Measurements from ENCODE around the gene GALR1. TPM values are rescaled to one million over a fixed set of nuclear protein-coding genes. Genes with fewer than 3 reads are reported as not detected.

GALR1 gene
- not detected for polyA plus RNA-seq

- no peak within 1 kb of the TSS for H3K27ac Mint-ChIP-seq
- H3K9me3 Mint-ChIP-seq, result peaks cover 3 to 13% (median 5%) of the 10 kb centered on the region in 3 donors
- H3K27me3 Mint-ChIP-seq, result peaks cover 40% of the 10 kb centered on the region
- peak within 1 kb of the TSS in 2 of 4 donors; percentile 28 to 54 for H3K4me3 Mint-ChIP-seq
- peaks cover 1 to 7% (median 3%) of the 10 kb centered on the region in 3 donors for H3K4me1 Mint-ChIP-seq
- no peaks in the 10 kb centered on the region for H3K36me3 Mint-ChIP-seq
Observed at GRCh38 chr18:77249569-77250500, at the start of gene GALR1. GALR1 (plus strand) TSS chr18:77249848; CDS start chr18:77250549, 701 bp downstream.

GRCh38 chr18:77201506-77201905, 48.1 kb upstream of the GALR1 start:
- no peaks in the 10 kb centered on the region for H3K36me3 Mint-ChIP-seq

GRCh38 chr18:77202329-77202728, 47.3 kb upstream of the GALR1 start:
- H3K4me3 Mint-ChIP-seq, result no peak overlapping the region

More at GRCh38 chr18:77201506-77201905, 48.1 kb upstream of the GALR1 start:
- H3K9me3 Mint-ChIP-seq, result no peaks in the 10 kb centered on the region
- no peak overlapping the region for H3K27ac Mint-ChIP-seq
- H3K4me1 Mint-ChIP-seq, result no peaks in the 10 kb centered on the region
- no peak overlapping the region for H3K4me3 Mint-ChIP-seq
- peaks cover 4% of the 10 kb centered on the region for H3K27me3 Mint-ChIP-seq

GRCh38 chr18:77203071-77203470, 46.6 kb upstream of the GALR1 start:
- H3K9me3 Mint-ChIP-seq, result no peaks in the 10 kb centered on the region
- peaks cover 4% of the 10 kb centered on the region for H3K27me3 Mint-ChIP-seq
- H3K4me1 Mint-ChIP-seq, result peaks cover 5 to 7% (median 7%) of the 10 kb centered on the region in 3 donors
- H3K4me3 Mint-ChIP-seq, result no peak overlapping the region
- H3K27ac Mint-ChIP-seq, result no peak overlapping the region
- H3K36me3 Mint-ChIP-seq, result no peaks in the 10 kb centered on the region

More at GRCh38 chr18:77202329-77202728, 47.3 kb upstream of the GALR1 start:
- Mint-ChIP-seq H3K36me3 (no peaks in the 10 kb centered on the region), H3K9me3 (no peaks in the 10 kb centered on the region), H3K4me1 (peaks cover under 1 to 3% (median 2%) of the 10 kb centered on the region in 3 donors), H3K27ac (peak overlapping the region in 2 of 3 donors; percentile 48 to 57), H3K27me3 (peaks cover 4% of the 10 kb centered on the region)

- no peaks in the 10 kb centered on the region for H3K9me3 Mint-ChIP-seq
- peaks cover 4% of the 10 kb centered on the region for H3K27me3 Mint-ChIP-seq
- H3K36me3 Mint-ChIP-seq, result no peaks in the 10 kb centered on the region
- H3K4me3 Mint-ChIP-seq, result no peak overlapping the region
- peaks cover 9 to 14% (median 13%) of the 10 kb centered on the region in 3 donors for H3K4me1 Mint-ChIP-seq
- no peak overlapping the region for H3K27ac Mint-ChIP-seq
Observed at GRCh38 chr18:77203851-77204250, 45.8 kb upstream of the GALR1 start.

GRCh38 chr18:77205769-77206168, 43.9 kb upstream of the GALR1 start:
- H3K36me3 Mint-ChIP-seq, result no peaks in the 10 kb centered on the region
- H3K27ac Mint-ChIP-seq, result no peak overlapping the region
- H3K4me3 Mint-ChIP-seq, result no peak overlapping the region
- peaks cover 17% of the 10 kb centered on the region in 3 donors for H3K4me1 Mint-ChIP-seq
- no peaks in the 10 kb centered on the region for H3K9me3 Mint-ChIP-seq
- peaks cover 1% of the 10 kb centered on the region for H3K27me3 Mint-ChIP-seq

GRCh38 chr18:77206676-77207374, 42.8 kb upstream of the GALR1 start:
- H3K27ac Mint-ChIP-seq, result peak overlapping the region in 1 of 3 donors; percentile 48

GRCh38 chr18:77207540-77207939, 42.1 kb upstream of the GALR1 start:
- H3K4me1 Mint-ChIP-seq, result peaks cover 19 to 23% (median 21%) of the 10 kb centered on the region in 3 donors
- peak overlapping the region in 1 of 3 donors; percentile 69 for H3K27ac Mint-ChIP-seq
- H3K36me3 Mint-ChIP-seq, result no peaks in the 10 kb centered on the region
- H3K9me3 Mint-ChIP-seq, result no peaks in the 10 kb centered on the region
- H3K4me3 Mint-ChIP-seq, result peak overlapping the region in 3 of 4 donors; percentile 60 to 93 (median 69)
- H3K27me3 Mint-ChIP-seq, result no peaks in the 10 kb centered on the region

More at GRCh38 chr18:77206676-77207374, 42.8 kb upstream of the GALR1 start:
- peaks cover 19 to 20% (median 20%) of the 10 kb centered on the region in 3 donors for H3K4me1 Mint-ChIP-seq
- H3K4me3 Mint-ChIP-seq, result no peak overlapping the region
- no peaks in the 10 kb centered on the region for H3K36me3 Mint-ChIP-seq
- peaks cover 1% of the 10 kb centered on the region for H3K27me3 Mint-ChIP-seq
- no peaks in the 10 kb centered on the region for H3K9me3 Mint-ChIP-seq

GRCh38 chr18:77208964-77209363, 40.7 kb upstream of the GALR1 start:
- H3K27ac Mint-ChIP-seq, result peak overlapping the region; percentile 41 to 59 (median 55)
- peak overlapping the region; percentile 86 to 96 (median 89) for H3K4me3 Mint-ChIP-seq
- peaks cover 19 to 23% (median 21%) of the 10 kb centered on the region in 3 donors for H3K4me1 Mint-ChIP-seq
- H3K9me3 Mint-ChIP-seq, result no peaks in the 10 kb centered on the region
- H3K36me3 Mint-ChIP-seq, result no peaks in the 10 kb centered on the region
- no peaks in the 10 kb centered on the region for H3K27me3 Mint-ChIP-seq

- Mint-ChIP-seq H3K27me3 (peaks cover 2% of the 10 kb centered on the region), H3K4me3 (peak overlapping the region; percentile 34 to 96 (median 89)), H3K9me3 (no peaks in the 10 kb centered on the region), H3K36me3 (no peaks in the 10 kb centered on the region), H3K27ac (peak overlapping the region; percentile 41 to 59 (median 55)), H3K4me1 (peaks cover 19 to 23% (median 21%) of the 10 kb centered on the region in 3 donors)
Observed at GRCh38 chr18:77209587-77209986, 40.1 kb upstream of the GALR1 start.

GRCh38 chr18:77210249-77210648, 39.4 kb upstream of the GALR1 start:
- Mint-ChIP-seq H3K36me3 (no peaks in the 10 kb centered on the region), H3K9me3 (no peaks in the 10 kb centered on the region), H3K27me3 (peaks cover 2% of the 10 kb centered on the region), H3K27ac (no peak overlapping the region), H3K4me1 (peaks cover 19 to 23% (median 21%) of the 10 kb centered on the region in 3 donors), H3K4me3 (peak overlapping the region in 2 of 4 donors; percentile 52 to 83)

GRCh38 chr18:77218642-77219041, 31.0 kb upstream of the GALR1 start:
- peaks cover 4% of the 10 kb centered on the region for H3K27me3 Mint-ChIP-seq
- no peak overlapping the region for H3K4me3 Mint-ChIP-seq
- H3K36me3 Mint-ChIP-seq, result peaks cover 5% of the 10 kb centered on the region
- H3K27ac Mint-ChIP-seq, result no peak overlapping the region
- no peaks in the 10 kb centered on the region for H3K4me1 Mint-ChIP-seq
- peaks cover 0 to 2% (median 0%) of the 10 kb centered on the region in 3 donors for H3K9me3 Mint-ChIP-seq

- Mint-ChIP-seq H3K36me3 (peaks cover 5% of the 10 kb centered on the region), H3K27ac (no peak overlapping the region), H3K4me3 (no peak overlapping the region), H3K4me1 (no peaks in the 10 kb centered on the region), H3K27me3 (peaks cover 2% of the 10 kb centered on the region), H3K9me3 (peaks cover 0 to 2% (median 0%) of the 10 kb centered on the region in 3 donors)
Observed at GRCh38 chr18:77220726-77221125, 28.9 kb upstream of the GALR1 start.

GRCh38 chr18:77222464-77222863, 27.2 kb upstream of the GALR1 start:
- no peak overlapping the region for H3K4me3 Mint-ChIP-seq
- H3K9me3 Mint-ChIP-seq, result peaks cover 0 to 3% (median 0%) of the 10 kb centered on the region in 3 donors
- no peaks in the 10 kb centered on the region for H3K4me1 Mint-ChIP-seq
- no peaks in the 10 kb centered on the region for H3K36me3 Mint-ChIP-seq
- H3K27ac Mint-ChIP-seq, result no peak overlapping the region
- H3K27me3 Mint-ChIP-seq, result no peaks in the 10 kb centered on the region

GRCh38 chr18:77223221-77223639, 26.4 kb upstream of the GALR1 start:
- Mint-ChIP-seq H3K9me3 (peaks cover 0 to 3% (median 0%) of the 10 kb centered on the region in 3 donors), H3K4me3 (no peak overlapping the region), H3K27me3 (no peaks in the 10 kb centered on the region), H3K27ac (no peak overlapping the region), H3K36me3 (no peaks in the 10 kb centered on the region), H3K4me1 (no peaks in the 10 kb centered on the region)
